ENCODE measurements around the gene STRIP2. TPM values are rescaled to one million over a fixed set of nuclear protein-coding genes. Genes with fewer than 3 reads are reported as not detected.

STRIP2 gene
- total and polyA plus RNA-seq, 11 donors, result 7.6 to 43.7 (median 18.2) TPM

GRCh38 chr7:129390314-129390713, 43.9 kb upstream of the STRIP2 start:
- Histone ChIP-seq H3K4me1 (peaks cover 0 to 30% (median 0%) of the 10 kb centered on the region in 12 donors), H3K9me3 (no peaks in the 10 kb centered on the region), H3K27ac (peak overlapping the region in 1 of 12 donors; percentile 34), H3K36me3 (peaks cover 0 to 19% (median 9%) of the 10 kb centered on the region in 9 donors), H3K4me3 (no peak overlapping the region), H3K27me3 (no peaks in the 10 kb centered on the region)
- intact Hi-C loops (cut with DNase I), result loop anchor here in 1 of 10 donors (5.0 kb wide), 1 partner anchor 42 kb away; the partner anchor contains the start of gene STRIP2
- ATAC-seq (peak in 1 of 4 donors; percentile 15), DNase-seq (no peak)
- TF ChIP-seq POLR2A (IDR thresholded peaks at IDR 0.05) (no peak), CTCF (IDR thresholded peaks at IDR 0.05) (no peak)

GRCh38 chr7:129391546-129392171, 42.6 kb upstream of the STRIP2 start:
- peaks cover 0 to 19% (median 9%) of the 10 kb centered on the region in 9 donors for H3K36me3 ChIP-seq
- H3K27ac ChIP-seq, result peak overlapping the region; percentile 31 to 91 (median 72)
- peaks cover 0 to 30% (median 0%) of the 10 kb centered on the region in 12 donors for H3K4me1 ChIP-seq
- no peaks in the 10 kb centered on the region for H3K27me3 ChIP-seq
- H3K4me3 ChIP-seq, result no peak overlapping the region
- H3K9me3 ChIP-seq, result no peaks in the 10 kb centered on the region
- TF ChIP-seq CTCF (IDR thresholded peaks at IDR 0.05), result no peak
- peak; percentile 49 to 91 (median 68) for ATAC-seq
- intact Hi-C loops (cut with DNase I), result loop anchor here in 1 of 10 donors (5.0 kb wide), 1 partner anchor 41 kb away; the partner anchor contains the start of gene STRIP2
- 49 to 62% (median 58%) methylated on average over 2 of the region's 2 CpGs for WGBS, 4 donors
- DNase-seq, result no peak

- H3K4me3 ChIP-seq, result no peak overlapping the region
- no peak for ATAC-seq
- intact Hi-C loops (cut with DNase I), result loop anchor here in 1 of 10 donors (5.0 kb wide), 1 partner anchor 39 kb away; the partner anchor contains the start of gene STRIP2
- H3K27ac ChIP-seq, result peak overlapping the region in 5 of 12 donors; percentile 71 to 91 (median 76)
- DNase-seq, result no peak
- H3K4me1 ChIP-seq, result peaks cover 0 to 30% (median 0%) of the 10 kb centered on the region in 12 donors
- TF ChIP-seq CTCF (IDR thresholded peaks at IDR 0.05), result no peak
- TF ChIP-seq POLR2A (IDR thresholded peaks at IDR 0.05), result no peak
- peaks cover 0 to 24% (median 9%) of the 10 kb centered on the region in 9 donors for H3K36me3 ChIP-seq
- 96 to 99% (median 97%) methylated on average over 2 of the region's 2 CpGs for WGBS, 4 donors
- H3K9me3 ChIP-seq, result no peaks in the 10 kb centered on the region
- H3K27me3 ChIP-seq, result no peaks in the 10 kb centered on the region
These were observed 41.0 kb upstream of the STRIP2 start for GRCh38 chr7:129393255-129393654.

GRCh38 chr7:129394101-129394500, 40.1 kb upstream of the STRIP2 start:
- Histone ChIP-seq H3K36me3 (peaks cover 0 to 24% (median 9%) of the 10 kb centered on the region in 9 donors), H3K27me3 (no peaks in the 10 kb centered on the region), H3K9me3 (no peaks in the 10 kb centered on the region), H3K27ac (no peak overlapping the region), H3K4me1 (peaks cover 0 to 30% (median 0%) of the 10 kb centered on the region in 12 donors), H3K4me3 (no peak overlapping the region)
- DNase-seq (no peak), ATAC-seq (no peak)
- intact Hi-C loops (cut with DNase I), result loop anchor here in 1 of 10 donors (5.0 kb wide), 1 partner anchor 38 kb away; the partner anchor contains the start of gene STRIP2
- TF ChIP-seq POLR2A (IDR thresholded peaks at IDR 0.05), result no peak
- TF ChIP-seq CTCF (IDR thresholded peaks at IDR 0.05), result no peak
- WGBS, 4 donors, result 89 to 93% (median 90%) methylated on average over 4 of the region's 4 CpGs
